A549 (cell line): ENCODE measurements around the gene JAKMIP2. TPM values are rescaled to one million over a fixed set of nuclear protein-coding genes. Genes with fewer than 3 reads are reported as not detected.
A peak's percentile ranks its signal among the peaks of the same experiment; 100 is the strongest.

Source experiments
- ATAC-seq, 2 experiments: fragments of 200-7000 bp in 1 of 2; fragments of >200 bp in 1 of 2; cut with Nextera tagmentation in 1 of 2; cut with Tn5 transposase in 1 of 2; 3 replicates each; pipeline versions ENCODE4 v1.8.0 to v1.9.1; 2018 to 2020; ENCODE audit warnings: mild to moderate bottlenecking in 1 of 2, moderate library complexity in 1 of 2
- CTCF ChIA-PET: fragments of 300-600 bp; sonication (Branson Sonifier 250); formaldehyde crosslinking; extraction: SDS; loops from one replicate; lab custom pipeline; 2021; ENCODE audit warnings: antibody characterized with exemption, inconsistent platforms; lab: Yijun Ruan, JAX
- POLR2A ChIA-PET: fragments of 350-600 bp; formaldehyde crosslinking; extraction: SDS; loops from one replicate; lab custom pipeline; 2021; ENCODE audit warnings: antibody characterized with exemption, inconsistent platforms; lab: Yijun Ruan, JAX
- DNase-seq, 2 experiments: peaks; one replicate each; pipeline versions ENCODE4 v3.0.0 to v3.0.0-alpha.2; 2011 to 2016; ENCODE audit warnings: low read depth in 1 of 2, low spot score in 1 of 2
- FAIRE-seq: peaks from 2 replicates; lab custom pipeline; 2011; peaks lifted over from hg19 to GRCh38; lab: Jason Lieb, UNC
- H3K27ac ChIP-seq, 2 experiments: fragments of >200 bp; sonication (Bioruptor Twin); formaldehyde crosslinking; 3 replicates each; pipeline ENCODE4 v1.5.1; 2016 to 2017
- H3K4me1 ChIP-seq: fragments of >200 bp; sonication (Bioruptor Twin); formaldehyde crosslinking; 3 replicates; pipeline ENCODE4 v1.6.1; 2016
- H3K4me2 ChIP-seq: fragments of >200 bp; sonication (Bioruptor Twin); formaldehyde crosslinking; 3 replicates; pipeline ENCODE4 v1.6.1; 2016
- H3K4me3 ChIP-seq: fragments of >200 bp; sonication (Bioruptor Twin); formaldehyde crosslinking; 3 replicates; pipeline ENCODE4 v1.5.1; 2016
- H3K9me3 ChIP-seq: fragments of >200 bp; sonication (Bioruptor Twin); formaldehyde crosslinking; 3 replicates; pipeline ENCODE4 v1.6.1; 2016
- CBX2 ChIP-seq: fragments of 200-600 bp; sonication (generic); IDR thresholded peaks from 2 replicates; pipeline ENCODE4 v1.6.1; 2016; ENCODE audit warnings: low read depth, mild to moderate bottlenecking, borderline replicate concordance
- CBX8 ChIP-seq: fragments of 200-600 bp; sonication (generic); IDR thresholded peaks from 2 replicates; pipeline ENCODE4 v1.6.1; 2016
- CEBPB ChIP-seq, 2 experiments: fragments of >200 bp in 1 of 2; sonication (Bioruptor Twin) in 1 of 2; formaldehyde crosslinking in 1 of 2; IDR thresholded peaks; 2 replicates each; pipeline ENCODE4 v1.6.1; 2012 to 2016
- EHF ChIP-seq: fragments of 250-450 bp; sonication (Bioruptor Pico); IDR thresholded peaks from 2 replicates; pipeline ENCODE4 v1.5.0; 2020; ENCODE audit warnings: mild to moderate bottlenecking
- EP300 ChIP-seq, 2 experiments: fragments of >200 bp; sonication (Bioruptor Twin); formaldehyde crosslinking; IDR thresholded peaks; 2 replicates in 1 of 2; 3 replicates in 1 of 2; pipeline ENCODE4 v1.6.1; 2016 to 2017
- FOSL2 ChIP-seq, 2 experiments: fragments of 450-650 bp in 1 of 2; fragments of >200 bp in 1 of 2; sonication (Bioruptor Twin) in 1 of 2; formaldehyde crosslinking; IDR thresholded peaks; 2 replicates each; pipeline versions ENCODE4 v1.5.0 to v1.6.1; 2016 to 2020; ENCODE audit warnings: mild to moderate bottlenecking in 1 of 2, moderate library complexity in 1 of 2
- HOXB13 ChIP-seq: fragments of 250-450 bp; sonication (Bioruptor Pico); IDR thresholded peaks from 2 replicates; pipeline ENCODE4 v1.5.0; 2020; ENCODE audit warnings: low read depth, mild to moderate bottlenecking, moderate library complexity
- JUNB ChIP-seq: fragments of >200 bp; sonication (Bioruptor Twin); formaldehyde crosslinking; IDR thresholded peaks from 2 replicates; pipeline ENCODE4 v1.6.1; 2016
- NR3C1 ChIP-seq: fragments of >200 bp; sonication (Bioruptor Twin); formaldehyde crosslinking; IDR thresholded peaks from 3 replicates; pipeline ENCODE4 v1.6.1; 2017
- POLR2AphosphoS2 ChIP-seq: conservative IDR thresholded peaks from 2 replicates; pipeline ENCODE4 v1.6.1; 2012; ENCODE audit warnings: low read length, improper control_type of control experiment, inconsistent platforms
- RAD21 ChIP-seq, 2 experiments: fragments of >200 bp in 1 of 2; sonication (Bioruptor Twin) in 1 of 2; formaldehyde crosslinking in 1 of 2; IDR thresholded peaks in 1 of 2; conservative IDR thresholded peaks in 1 of 2; 2 replicates in 1 of 2; 3 replicates in 1 of 2; pipeline ENCODE4 v1.6.1; 2012 to 2018; ENCODE audit warnings: inconsistent platforms in 1 of 2
- RARB ChIP-seq: fragments of 250-450 bp; sonication (Bioruptor Pico); IDR thresholded peaks from 2 replicates; pipeline ENCODE4 v1.8.0; 2021; ENCODE audit warnings: mild to moderate bottlenecking, moderate library complexity
- RNF2 ChIP-seq: fragments of 200-600 bp; sonication (generic); IDR thresholded peaks from 2 replicates; pipeline ENCODE4 v1.6.1; 2016; ENCODE audit warnings: low read depth, mild to moderate bottlenecking, antibody characterized with exemption, moderate library complexity, borderline replicate concordance
- SMC3 ChIP-seq: fragments of >200 bp; sonication (Bioruptor Twin); formaldehyde crosslinking; IDR thresholded peaks from 3 replicates; pipeline ENCODE4 v1.6.1; 2018; ENCODE audit warnings: inconsistent platforms
- WGBS: methylation state at CpG from one replicate; pipeline ENCODE4 v1.1.6; 2017; ENCODE audit errors: missing lambda C conversion rate; 5-methylcytosine and 5-hydroxymethylcytosine counted together
- polyA plus RNA-seq, 4 experiments: library from polyadenylated mRNA; depleted of rRNA in 3 of 4; stranded (reverse); fragments of >200 nt; fragmentation: RNase III in 1 of 4; extraction: RNeasy Plus Mini Kit Qiagen cat#74134 plus additional on column Dnase treatment in 1 of 4; gene quantifications; 2 replicates in 3 of 4; 3 replicates in 1 of 4; pipeline ENCODE4 v1.2.3, GENCODE V29; 2011 to 2017
- TF ChIP-seq, protein P1 (sequence below): fragments of >200 bp; sonication (Bioruptor Twin); formaldehyde crosslinking; IDR thresholded peaks from 3 replicates; pipeline ENCODE4 v1.5.1; 2016
- TF ChIP-seq, protein P2 (sequence below): fragments of 250-450 bp; sonication (Bioruptor Pico); IDR thresholded peaks from 2 replicates; pipeline ENCODE4 v1.5.0; 2021; ENCODE audit warnings: mild to moderate bottlenecking, moderate library complexity, borderline replicate concordance
- TF ChIP-seq, protein P3 (sequence below): fragments of 450-650 bp; IDR thresholded peaks from 2 replicates; pipeline ENCODE4 v1.6.1; 2014; ENCODE audit warnings: antibody characterized with exemption
- TF ChIP-seq, protein P4 (sequence below): IDR thresholded peaks from 2 replicates; pipeline ENCODE4 v1.6.1; 2012

The JAKMIP2 gene
- polyA plus RNA-seq, 2 of the 4 experiments (the other 2 are of a cell fraction): 0.01 TPM; not detected in 1

DNA sequence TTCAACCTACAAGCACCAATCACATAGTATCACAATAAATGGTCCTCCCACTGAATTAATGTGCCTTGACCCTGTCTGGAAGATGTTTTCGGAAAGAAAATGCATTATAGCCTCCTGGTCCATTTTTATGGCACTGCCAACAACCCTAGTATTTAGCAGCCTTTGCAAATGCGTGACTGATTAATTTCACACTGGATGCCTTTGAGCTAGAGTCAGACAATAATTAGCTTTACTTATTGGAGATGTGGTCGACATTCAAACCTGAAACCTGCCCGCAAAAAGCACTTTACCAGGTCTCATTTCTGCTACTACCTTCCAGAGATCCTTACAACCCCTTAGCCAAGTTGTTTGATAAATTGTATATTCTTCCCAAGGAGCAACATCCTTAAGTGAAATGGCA, 153.3 kb downstream of the JAKMIP2 start:
- Histone ChIP-seq H3K4me3 (no peak overlapping the region), H3K27ac (no peak overlapping the region), H3K4me2 (no peak overlapping the region), H3K4me1 (no peaks in the 10 kb centered on the region), H3K9me3 (no peaks in the 10 kb centered on the region)
- ATAC-seq: no peak
- FAIRE-seq: no peak
- POLR2A ChIA-PET: no interaction called here
- TF ChIP-seq CBX8: no peak
- no peak for TF ChIP-seq POLR2AphosphoS2
- TF ChIP-seq EP300 (IDR thresholded peaks at IDR 0.05): no peak
- DNase-seq: no peak
- 14% methylated on average over 4 of the region's 4 CpGs for WGBS
- CTCF ChIA-PET: interaction anchor here (0.9 to 5.1 kb wide), 7 partner anchors 8 to 360 kb away, joined by 3 to 68 read pairs (median 3); no protein-coding TSS in a partner anchor

GRCh38 chr5:147628058-147628895, 154.3 kb downstream of the JAKMIP2 start:
- Histone ChIP-seq H3K4me3 (no peak overlapping the region), H3K4me1 (no peaks in the 10 kb centered on the region), H3K27ac (no peak overlapping the region), H3K4me2 (no peak overlapping the region), H3K9me3 (no peaks in the 10 kb centered on the region)
- DNase-seq (peak; percentile 40 to 61), FAIRE-seq (peak; percentile 54), ATAC-seq (peak; percentile 88 to 95)
- 12% methylated on average over 8 of the region's 8 CpGs for WGBS
- TF ChIP-seq POLR2AphosphoS2 (no peak), CEBPB (IDR thresholded peaks at IDR 0.05) (no peak), SMC3 (peak; percentile 82), RAD21 (conservative IDR thresholded peaks at IDR 0.05 in 1 of 2, IDR thresholded peaks at IDR 0.05 in 1 of 2) (peak; percentile 74 to 86), NR3C1 (no peak)
- TF ChIP-seq, protein P1, sequence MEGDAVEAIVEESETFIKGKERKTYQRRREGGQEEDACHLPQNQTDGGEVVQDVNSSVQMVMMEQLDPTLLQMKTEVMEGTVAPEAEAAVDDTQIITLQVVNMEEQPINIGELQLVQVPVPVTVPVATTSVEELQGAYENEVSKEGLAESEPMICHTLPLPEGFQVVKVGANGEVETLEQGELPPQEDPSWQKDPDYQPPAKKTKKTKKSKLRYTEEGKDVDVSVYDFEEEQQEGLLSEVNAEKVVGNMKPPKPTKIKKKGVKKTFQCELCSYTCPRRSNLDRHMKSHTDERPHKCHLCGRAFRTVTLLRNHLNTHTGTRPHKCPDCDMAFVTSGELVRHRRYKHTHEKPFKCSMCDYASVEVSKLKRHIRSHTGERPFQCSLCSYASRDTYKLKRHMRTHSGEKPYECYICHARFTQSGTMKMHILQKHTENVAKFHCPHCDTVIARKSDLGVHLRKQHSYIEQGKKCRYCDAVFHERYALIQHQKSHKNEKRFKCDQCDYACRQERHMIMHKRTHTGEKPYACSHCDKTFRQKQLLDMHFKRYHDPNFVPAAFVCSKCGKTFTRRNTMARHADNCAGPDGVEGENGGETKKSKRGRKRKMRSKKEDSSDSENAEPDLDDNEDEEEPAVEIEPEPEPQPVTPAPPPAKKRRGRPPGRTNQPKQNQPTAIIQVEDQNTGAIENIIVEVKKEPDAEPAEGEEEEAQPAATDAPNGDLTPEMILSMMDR: peak; percentile 70
- CTCF ChIA-PET: interaction anchor here (0.6 to 5.1 kb wide), 36 partner anchors 8 to 1388 kb away, joined by 3 to 68 read pairs (median 4); no protein-coding TSS in a partner anchor
- POLR2A ChIA-PET: no interaction called here

GRCh38 chr5:147626464-147626863, 156.1 kb downstream of the JAKMIP2 start:
- Histone ChIP-seq H3K27ac (no peak overlapping the region), H3K4me3 (no peak overlapping the region), H3K9me3 (no peaks in the 10 kb centered on the region), H3K4me2 (no peak overlapping the region), H3K4me1 (no peaks in the 10 kb centered on the region)
- POLR2A ChIA-PET: no interaction called here
- TF ChIP-seq RAD21 (conservative IDR thresholded peaks at IDR 0.05 in 1 of 2, IDR thresholded peaks at IDR 0.05 in 1 of 2): no peak
- no peak for TF ChIP-seq CBX2
- TF ChIP-seq FOSL2 (IDR thresholded peaks at IDR 0.05): no peak
- TF ChIP-seq FOSL2 (CRISPR knock-in tag; IDR thresholded peaks at IDR 0.05): no peak
- TF ChIP-seq, protein P2, sequence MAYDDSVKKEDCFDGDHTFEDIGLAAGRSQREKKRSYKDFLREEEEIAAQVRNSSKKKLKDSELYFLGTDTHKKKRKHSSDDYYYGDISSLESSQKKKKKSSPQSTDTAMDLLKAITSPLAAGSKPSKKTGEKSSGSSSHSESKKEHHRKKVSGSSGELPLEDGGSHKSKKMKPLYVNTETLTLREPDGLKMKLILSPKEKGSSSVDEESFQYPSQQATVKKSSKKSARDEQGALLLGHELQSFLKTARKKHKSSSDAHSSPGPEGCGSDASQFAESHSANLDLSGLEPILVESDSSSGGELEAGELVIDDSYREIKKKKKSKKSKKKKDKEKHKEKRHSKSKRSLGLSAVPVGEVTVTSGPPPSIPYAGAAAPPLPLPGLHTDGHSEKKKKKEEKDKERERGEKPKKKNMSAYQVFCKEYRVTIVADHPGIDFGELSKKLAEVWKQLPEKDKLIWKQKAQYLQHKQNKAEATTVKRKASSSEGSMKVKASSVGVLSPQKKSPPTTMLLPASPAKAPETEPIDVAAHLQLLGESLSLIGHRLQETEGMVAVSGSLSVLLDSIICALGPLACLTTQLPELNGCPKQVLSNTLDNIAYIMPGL (CRISPR knock-in tag): no peak
- TF ChIP-seq RNF2: no peak
- TF ChIP-seq RARB: no peak
- 43% methylated on average over 2 of the region's 2 CpGs for WGBS
- CTCF ChIA-PET: interaction anchor here (1.3 to 5.1 kb wide), 3 partner anchors 48 to 197 kb away, joined by 4 to 68 read pairs (median 5); no protein-coding TSS in a partner anchor
- FAIRE-seq (no peak), ATAC-seq (no peak), DNase-seq (no peak)

DNA sequence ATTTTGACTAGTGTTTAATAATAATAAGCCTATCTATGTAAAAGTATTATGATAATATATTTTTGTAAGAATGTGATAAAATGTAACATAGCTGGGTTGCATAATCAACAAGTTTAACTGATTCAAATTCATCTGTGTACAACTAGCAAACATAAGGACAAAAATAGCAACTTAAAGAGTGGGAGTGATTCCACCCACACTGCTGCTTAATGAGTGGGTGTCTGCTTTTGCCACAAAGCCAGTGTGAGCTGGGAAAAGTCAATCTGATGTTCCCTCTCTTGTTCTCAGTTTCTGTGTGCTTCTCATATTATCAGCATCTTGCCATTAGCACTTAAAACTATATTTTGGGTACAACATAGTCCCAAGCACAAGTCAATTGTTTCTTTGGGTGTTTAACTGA, 161.5 kb downstream of the JAKMIP2 start:
- ChIA-PET CTCF (interaction anchor here (2.3 kb wide), 1 partner anchor 202 kb away, joined by 5 read pairs; no protein-coding TSS in a partner anchor), POLR2A (no interaction called here)
- H3K9me3 ChIP-seq: no peaks in the 10 kb centered on the region
- no peak for DNase-seq
- FAIRE-seq: no peak
- H3K4me3 ChIP-seq: no peak overlapping the region
- H3K4me1 ChIP-seq: no peaks in the 10 kb centered on the region
- ATAC-seq: no peak
- TF ChIP-seq, protein P3, sequence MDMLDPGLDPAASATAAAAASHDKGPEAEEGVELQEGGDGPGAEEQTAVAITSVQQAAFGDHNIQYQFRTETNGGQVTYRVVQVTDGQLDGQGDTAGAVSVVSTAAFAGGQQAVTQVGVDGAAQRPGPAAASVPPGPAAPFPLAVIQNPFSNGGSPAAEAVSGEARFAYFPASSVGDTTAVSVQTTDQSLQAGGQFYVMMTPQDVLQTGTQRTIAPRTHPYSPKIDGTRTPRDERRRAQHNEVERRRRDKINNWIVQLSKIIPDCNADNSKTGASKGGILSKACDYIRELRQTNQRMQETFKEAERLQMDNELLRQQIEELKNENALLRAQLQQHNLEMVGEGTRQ: no peak
- TF ChIP-seq POLR2AphosphoS2: no peak
- no peak for TF ChIP-seq HOXB13 (CRISPR knock-in tag)
- TF ChIP-seq, protein P1: no peak
- TF ChIP-seq CBX2: no peak
- TF ChIP-seq, protein P4, sequence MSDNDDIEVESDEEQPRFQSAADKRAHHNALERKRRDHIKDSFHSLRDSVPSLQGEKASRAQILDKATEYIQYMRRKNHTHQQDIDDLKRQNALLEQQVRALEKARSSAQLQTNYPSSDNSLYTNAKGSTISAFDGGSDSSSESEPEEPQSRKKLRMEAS: no peak
- TF ChIP-seq EHF (CRISPR knock-in tag): no peak
- no peak for TF ChIP-seq JUNB
- TF ChIP-seq, all 56 proteins: peak for 0
- Histone ChIP-seq H3K4me2 (no peak overlapping the region), H3K27ac (no peak overlapping the region)
